GM21717 (cell line): Measurements from ENCODE around the gene DTX1.

Experiments used
- ATAC-seq: cut with Tn5 transposase; IDR thresholded peaks from one replicate; pipeline ENCODE4 v1.9.1; 2021; ENCODE audit warnings: mild to moderate bottlenecking, moderate library complexity; ENCODE audit not compliant: unreplicated experiment

Gene DTX1

DNA sequence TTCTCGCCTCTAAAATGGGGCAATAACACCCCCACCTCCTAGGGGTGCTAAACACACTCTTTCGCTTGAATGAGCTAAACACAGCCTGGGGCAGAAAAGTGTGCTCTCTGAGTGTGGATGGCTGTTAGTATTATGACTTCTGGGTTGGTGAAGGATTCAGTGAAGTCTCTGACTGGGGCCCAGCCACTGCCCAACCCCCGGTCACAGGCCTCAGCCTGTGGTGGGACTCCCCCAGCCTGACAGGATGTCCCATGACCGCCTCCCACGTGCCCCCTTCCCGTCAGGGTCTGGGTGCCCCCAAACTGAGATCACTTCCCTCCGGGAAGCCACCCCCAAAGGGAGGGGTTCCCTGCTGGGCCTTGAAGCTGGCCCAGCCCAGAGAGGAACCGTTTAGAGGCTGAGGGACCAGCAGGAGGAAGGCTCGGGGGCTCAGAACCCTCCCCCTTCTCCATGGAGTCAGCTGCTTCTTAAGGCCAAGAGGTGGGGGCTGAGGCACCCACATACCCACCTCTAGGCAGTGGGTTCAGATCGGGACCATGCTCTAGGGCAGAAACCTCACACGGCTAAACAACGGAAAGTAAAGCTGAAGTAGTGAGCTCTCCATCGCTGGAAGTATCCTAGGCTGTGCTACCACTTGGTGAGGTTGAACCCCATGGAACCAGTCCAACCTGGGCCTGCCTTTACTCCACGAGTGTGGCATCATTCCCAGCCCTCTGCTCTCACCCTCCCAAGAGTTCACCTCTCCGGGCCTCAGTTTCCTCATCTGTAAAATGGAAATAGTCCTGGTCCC is 13.8 kb downstream of the DTX1 start:
- ATAC-seq, result peak; percentile 46

DNA sequence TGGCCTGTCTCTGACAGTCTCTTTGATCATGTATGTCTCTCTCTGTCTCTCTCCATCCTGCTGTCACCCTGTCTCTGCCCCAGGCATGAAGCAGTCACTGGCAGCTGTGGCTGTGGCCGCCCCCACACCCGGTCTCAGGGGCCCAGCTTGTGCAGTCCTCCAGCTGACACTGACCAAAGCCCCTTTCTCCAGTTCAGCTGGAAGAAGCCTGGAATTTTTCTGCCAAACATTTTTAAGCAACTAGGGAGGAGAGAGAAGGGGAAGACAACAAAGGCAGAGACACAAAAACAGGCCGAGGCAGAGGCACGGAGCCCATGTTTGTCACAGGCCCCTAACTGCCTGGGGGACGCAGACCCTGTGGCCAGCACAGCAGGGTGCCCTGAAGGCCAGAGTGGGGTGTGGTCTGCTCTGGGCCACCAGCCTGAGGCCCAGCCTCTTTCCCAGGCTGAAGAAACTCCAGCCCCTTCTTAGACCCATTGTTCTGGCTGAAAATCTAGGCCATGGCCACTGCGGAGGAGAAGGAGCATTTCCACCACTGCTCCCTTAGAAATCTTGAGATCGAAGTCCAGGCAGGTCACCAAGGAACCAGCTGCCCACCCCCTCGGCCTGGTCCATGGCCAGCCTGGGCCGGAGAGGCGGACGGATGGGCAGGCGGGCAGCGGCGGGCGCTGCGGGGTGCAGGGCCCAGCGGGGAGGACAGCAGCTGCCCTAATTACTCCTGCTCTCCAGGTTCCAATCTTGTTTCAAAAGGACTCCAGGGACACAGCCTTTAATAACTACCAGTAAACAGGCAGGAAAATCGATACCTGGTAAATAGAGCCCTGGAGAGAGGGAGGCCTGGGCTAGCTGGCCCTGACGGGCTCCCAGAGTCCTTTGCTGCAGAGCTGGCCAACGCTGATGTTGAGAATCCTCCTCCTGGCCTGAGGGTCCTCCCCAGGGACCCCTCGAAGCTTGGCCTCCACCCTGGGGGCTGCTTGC is 14.9 kb downstream of the DTX1 start:
- no peak for ATAC-seq

DNA sequence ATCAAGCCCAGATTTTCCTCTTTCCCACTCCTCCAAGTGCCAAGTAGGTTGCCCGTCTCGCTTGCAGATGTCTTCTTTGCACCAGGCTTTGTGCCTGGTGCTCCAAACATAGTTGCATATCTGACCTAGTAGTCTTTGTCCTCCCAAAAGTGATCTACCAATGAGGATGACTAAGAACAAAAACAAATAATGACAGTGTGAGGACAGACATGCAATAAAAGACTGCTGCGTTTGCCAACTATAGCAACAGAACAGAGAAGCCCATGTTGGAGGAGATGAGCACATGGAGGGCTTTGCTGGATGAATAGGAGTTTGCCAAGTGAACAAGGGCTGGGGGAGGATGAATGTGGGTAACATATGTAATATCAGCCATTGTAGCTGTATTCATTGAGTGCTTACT is 15.6 kb downstream of the DTX1 start:
- no peak for ATAC-seq

DNA sequence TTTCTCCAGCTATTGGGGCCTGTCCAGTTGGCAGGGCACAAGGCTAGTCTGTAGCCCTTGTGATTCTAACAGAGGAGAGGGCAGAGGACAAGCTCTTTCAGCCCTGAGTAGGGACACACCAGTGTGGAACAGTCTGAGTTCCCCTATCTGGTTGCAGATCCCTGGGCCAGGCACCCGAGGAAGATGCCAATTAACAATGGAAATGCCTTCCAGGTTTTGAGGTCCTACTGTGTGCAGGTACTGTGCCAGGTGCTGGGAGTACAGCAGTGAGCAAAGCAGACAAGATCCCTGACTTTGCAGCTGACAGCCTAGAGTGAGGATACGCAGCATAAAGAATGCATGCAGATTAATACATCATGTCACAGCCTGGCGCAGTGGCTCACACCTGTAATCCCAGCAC is 17.1 kb downstream of the DTX1 start:
- ATAC-seq, result no peak

DNA sequence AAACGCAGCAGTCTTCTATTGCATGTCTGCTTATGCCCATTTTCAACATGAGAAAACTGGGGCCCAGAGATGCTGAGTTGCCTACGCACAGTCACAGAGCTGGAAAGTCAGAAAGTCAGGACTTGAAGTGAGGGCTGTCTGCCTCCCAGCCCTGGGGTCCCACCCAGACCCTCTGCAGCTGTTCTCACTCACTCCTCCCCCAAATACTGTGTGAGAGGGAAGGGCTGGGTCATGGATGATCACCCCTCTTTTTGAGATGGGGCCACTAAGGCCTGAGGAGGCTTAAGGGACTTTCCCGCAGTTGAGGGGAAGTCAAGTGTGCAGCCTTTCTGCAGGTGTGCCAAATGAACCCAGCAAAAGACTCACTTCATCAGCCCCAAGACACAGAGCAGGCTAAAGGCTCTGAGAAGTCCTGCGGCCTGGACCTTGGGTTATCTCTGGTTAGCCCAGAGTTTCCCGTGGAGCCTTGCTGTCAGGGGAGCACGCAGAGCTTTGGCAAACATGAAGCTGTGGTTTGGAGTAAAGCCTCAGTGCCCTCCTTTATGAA is 18.7 kb downstream of the DTX1 start:
- peak; percentile 84 for ATAC-seq

DNA sequence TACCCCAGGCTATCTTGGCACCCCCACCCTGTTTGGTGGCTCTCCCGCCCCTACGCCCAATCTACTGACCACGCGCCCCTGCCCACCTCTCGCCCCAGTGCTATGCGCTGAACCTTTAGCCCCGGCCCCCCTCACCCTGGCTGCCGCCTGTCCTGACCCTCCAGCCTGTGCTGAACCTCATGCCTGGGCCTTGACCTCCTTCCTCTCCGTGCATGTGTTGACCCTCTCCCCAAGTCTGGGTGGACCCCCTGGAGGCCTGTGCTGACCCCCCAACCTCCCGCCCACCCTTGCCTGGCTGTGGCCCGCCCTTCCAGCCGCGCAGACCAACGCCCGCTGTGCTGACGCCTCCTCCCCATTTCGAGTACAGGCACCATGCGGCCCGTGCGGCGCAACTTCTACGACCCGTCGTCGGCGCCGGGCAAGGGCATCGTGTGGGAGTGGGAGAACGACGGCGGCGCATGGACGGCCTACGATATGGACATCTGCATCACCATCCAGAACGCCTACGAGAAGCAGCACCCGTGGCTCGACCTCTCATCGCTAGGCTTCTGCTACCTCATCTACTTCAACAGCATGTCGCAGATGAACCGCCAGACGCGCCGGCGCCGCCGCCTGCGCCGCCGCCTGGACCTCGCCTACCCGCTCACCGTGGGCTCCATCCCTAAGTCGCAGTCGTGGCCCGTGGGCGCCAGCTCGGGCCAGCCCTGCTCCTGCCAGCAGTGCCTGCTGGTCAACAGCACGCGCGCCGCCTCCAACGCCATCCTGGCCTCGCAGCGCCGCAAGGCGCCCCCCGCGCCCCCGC is 20.7 kb downstream of the DTX1 start:
- ATAC-seq, result no peak

DNA sequence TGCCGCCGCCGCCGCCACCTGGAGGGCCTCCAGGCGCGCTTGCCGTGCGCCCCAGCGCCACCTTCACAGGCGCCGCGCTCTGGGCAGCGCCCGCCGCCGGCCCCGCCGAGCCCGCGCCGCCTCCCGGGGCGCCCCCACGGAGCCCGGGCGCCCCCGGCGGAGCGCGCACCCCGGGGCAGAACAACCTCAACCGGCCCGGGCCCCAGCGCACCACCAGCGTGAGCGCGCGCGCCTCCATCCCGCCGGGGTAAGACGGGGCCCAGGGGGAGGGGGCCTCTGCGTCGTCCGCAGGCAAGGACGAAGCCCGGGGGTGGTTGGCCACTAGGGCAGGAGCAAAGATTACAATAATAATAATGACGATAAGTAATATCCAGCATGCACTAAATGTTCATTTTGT is 21.3 kb downstream of the DTX1 start:
- no peak for ATAC-seq

DNA sequence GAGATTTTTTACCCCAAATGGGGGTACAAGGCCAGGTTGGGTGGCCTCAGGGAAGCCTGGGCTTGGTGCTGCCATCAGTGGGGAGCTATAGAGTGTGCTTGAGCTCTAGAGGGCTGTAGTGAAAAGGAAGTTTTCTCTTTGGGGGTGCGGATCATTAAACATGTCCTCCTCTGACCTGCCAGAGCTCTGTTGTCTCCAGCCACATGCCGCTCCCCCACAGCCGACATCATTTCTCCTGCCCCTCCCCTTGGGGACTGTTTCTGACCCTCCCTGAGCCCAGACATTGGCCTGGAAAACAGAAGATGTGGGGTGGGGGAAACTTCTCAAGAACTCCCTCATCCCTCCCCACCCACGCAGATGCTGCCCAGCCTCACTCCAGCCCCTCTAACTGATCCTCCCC is 25.3 kb downstream of the DTX1 start:
- ATAC-seq, result no peak

DNA sequence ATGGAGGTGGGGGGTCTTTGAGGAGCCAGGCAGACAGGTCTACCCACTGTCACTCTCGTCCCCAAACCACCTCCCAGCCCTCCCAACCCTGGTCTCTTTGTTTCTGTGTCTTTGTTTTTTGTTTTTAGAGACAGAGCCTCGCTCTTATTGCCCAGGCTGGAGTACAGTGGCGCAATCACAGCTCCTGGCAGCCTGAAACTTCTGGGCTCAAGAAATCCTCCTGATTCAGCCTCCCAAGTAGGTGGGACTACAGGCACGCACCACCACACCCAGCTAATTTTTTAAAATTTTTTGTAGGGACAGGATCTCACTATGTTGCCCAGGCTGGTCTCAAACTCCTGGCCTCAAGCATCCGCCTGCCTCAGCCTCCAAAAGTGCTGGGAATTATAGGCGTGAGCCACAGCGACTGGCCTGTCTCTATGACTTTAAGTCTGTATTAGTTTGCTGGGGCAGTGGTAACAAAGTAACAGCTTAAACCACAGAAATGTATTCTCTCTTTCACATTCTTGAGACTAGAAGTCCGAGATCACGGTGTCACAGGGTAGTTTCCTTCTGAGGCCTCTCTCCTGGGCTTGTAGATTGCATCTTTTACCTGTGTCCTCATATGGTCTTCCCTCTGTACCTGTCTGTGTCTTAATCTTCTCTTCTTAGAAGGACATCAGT is 26.1 kb downstream of the DTX1 start:
- no peak for ATAC-seq

DNA sequence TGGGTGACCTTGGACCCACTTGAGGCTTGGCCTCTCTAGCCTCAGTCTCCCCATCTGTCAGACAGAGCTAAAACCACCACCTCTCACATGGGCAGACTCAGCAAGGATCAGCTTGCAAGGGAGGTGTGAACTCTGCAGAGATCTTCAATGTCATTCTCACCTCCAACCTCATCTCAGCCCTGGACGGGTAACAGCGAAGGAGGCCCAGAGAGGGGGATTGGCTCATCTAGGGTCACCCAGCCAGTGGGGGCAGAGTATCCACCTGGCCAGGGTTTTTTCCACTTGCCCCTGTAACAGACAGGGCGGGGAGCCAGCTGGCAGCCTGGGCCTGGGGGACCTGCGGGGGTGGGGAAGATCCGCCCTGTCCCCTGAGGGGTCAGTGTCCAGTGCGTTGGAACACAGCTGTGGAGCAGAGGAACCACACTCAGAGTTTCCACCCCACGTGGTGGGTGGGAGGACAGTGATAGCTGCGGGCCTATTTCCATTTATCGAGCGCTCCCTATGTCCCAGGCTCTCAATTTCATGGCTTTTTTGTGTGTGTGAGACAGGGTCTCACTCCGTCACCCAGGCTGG is 27.4 kb downstream of the DTX1 start:
- no peak for ATAC-seq

DNA sequence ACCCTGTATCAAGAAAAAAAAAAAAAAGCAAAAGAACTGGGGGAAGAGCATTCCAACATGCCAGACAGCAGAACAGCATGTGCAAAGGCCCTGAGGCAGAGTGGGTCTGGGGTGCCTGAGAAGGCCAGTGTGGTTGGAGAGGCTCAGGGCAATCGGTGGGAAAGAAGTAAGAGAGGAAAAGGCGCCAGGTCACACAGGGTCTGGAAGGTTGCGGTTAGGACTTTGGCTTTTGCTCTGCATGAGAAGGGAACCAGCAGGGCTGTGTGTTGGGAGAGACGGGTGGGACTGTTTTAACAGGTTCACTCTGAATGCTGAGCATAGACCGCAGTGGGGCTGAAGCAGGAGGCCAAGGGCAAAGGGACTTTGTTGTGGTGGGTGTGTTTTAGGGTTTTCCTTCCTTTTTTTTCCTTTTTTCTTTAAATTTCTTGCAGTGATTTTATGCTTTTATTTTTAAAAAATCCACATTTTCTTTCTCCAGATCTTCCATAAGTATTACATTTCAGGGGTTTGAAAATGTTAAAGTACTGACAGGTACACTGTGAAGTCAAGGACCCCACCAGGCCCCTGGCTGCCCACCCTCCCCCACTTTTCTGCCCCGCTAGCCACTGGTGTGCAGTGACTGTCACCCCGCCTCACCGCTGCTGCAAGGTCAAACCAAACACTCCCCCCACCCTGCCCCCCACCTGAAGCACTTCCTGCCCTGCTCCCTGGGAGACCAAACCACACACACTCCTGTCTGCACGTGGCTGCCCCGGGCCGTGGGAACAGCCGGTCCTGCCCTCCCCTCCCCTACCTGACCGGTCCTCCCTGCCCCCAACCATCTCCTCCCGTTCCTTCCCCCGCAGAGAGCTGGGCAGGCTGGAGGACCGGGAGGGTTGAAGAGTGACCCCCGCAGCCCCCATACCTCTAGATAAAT is 30.0 kb downstream of the DTX1 start:
- no peak for ATAC-seq

DNA sequence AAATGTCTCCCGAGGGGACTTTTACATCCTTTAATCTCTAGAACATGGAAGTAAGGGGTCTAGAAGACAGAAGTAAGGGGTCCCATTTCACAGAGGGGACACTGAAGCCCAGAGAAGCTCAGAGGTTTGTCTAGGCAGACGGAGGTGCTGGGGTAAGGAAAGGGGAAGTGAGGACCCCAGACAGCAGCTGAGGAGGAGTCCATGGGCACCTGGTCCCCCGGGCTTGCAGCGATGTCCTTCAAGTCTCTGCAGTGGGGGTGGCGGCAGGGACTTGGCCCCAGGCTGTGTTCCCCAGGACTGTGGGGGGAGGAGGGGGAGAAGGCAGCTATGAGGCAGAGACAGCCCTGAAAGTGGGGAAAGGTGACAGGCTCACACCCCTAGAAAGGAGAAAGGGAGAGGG is 30.7 kb downstream of the DTX1 start:
- ATAC-seq, result no peak

DNA sequence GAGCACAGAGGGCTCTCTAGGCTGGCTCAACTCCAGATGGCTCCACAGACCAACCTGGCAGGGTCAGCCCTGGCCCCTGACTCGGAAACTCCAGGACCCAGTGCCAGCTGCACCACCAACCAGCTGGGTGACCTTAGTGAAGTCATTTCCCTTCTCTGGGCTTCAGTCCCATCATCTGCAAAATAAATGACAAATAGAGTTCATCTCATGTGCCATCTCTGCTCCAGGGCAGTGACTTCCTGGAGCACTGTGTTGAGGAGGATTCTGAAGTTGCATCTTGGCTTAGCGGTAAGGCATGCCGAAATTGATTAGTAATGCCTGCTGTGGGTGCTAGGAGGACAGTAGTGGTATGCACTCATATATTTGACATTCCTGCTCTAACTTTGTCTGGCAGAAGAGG is 31.5 kb downstream of the DTX1 start:
- no peak for ATAC-seq

DNA sequence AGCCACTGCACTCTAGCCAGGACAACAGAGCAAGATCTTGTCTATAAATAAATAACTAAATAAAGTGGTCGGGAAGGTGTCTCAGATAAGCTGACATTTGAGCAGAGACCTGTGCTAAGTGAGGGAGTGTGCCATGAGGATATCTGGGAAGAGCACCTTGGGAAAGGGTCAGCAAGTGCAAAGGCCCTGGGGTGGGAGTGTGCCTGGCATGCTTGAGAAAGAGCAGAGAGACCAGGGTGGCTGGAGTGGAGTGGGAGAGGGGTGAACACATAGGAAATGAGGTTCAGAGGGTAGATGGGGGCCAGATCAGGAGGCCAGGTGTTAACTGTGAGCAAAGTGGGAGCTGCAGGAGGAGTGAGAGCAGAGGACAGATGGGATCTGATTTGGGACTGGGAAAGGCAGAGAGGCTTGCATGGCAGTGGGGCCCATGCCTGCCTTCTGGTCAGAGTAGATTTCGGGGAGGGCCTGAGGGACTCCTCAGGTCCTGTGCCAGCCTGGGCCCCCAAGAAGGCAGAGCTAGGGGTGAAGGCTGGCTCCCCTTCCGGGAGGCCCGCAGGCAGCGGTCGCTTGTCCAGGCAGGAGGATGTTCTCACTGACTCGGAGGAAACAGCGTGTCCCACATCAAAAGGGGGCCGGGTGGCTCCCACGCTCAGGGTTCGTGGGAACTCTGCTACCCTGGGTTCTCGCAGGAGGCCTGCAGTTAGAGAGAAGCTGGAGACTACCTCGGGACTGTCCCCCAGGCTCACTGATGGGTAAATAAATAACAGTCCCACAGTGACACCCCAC is 32.6 kb downstream of the DTX1 start:
- no peak for ATAC-seq

DNA sequence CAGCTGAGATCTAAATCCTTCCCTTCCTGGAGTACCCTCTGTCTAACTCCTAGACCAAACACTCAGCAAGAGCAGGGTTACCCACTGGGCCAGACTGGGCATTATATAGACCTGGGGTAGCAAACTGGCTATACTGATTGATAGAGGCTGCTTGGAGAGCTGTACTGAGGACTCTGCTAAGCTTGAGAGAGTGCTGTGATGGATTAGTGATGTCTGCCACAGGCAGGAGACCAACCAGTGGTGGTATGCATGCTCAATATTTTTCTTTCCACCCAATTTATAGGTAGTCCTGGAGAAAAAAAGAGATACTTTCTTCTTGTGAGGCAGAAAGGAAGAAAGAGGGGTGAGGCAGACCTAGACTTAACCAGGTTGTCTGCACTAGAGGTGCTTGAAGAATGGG is 33.3 kb downstream of the DTX1 start:
- no peak for ATAC-seq

DNA sequence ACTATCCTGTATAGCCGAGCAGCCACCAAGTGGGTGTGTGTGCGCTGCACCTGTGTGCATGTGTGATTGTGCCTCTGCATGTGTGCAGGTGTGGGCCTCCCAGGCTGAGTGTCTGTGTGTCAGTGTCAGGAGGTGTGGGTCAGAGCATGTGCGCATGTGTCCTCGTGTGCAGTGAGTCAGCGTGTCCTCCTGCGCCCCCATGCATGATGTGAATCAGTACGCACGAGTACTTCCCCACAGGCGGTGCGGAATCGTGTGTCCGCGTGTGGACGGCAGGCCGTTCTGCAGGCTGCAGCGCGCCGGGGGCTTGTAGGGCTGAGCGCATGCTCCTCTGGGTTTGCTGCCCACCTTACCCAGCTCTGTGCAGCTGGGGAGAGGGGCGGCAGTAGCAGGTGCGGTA is 34.2 kb downstream of the DTX1 start:
- ATAC-seq, result no peak

DNA sequence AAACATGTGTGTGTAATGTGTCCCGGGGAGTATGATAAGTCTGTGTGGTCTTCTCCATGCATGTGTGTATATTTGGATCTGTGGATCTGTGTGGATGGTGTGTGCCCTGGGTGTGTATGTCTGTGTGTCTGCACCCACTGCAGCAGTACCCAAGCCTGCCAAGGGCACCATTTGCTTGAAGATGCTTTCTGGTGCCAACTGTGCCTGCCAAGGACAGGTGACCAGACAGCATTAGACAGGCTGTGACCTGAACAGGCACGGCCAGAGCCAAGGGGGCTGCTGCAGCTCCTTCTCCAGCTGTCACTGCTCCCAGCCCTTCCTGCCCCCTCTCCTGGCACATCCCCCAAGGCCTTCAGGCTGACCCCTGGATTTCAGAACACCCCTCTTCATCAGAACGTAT is 35.0 kb downstream of the DTX1 start:
- no peak for ATAC-seq
